ENCODE measurements around the gene PRR23E. TPM values are rescaled to one million over a fixed set of nuclear protein-coding genes. Genes with fewer than 3 reads are reported as not detected.

Gene PRR23E
- total and polyA plus RNA-seq, 2 experiments from 2014 or later = not detected

GRCh38 chr3:127175272-127175671 is 17.7 kb upstream of the PRR23E start (continued):
- TF ChIP-seq ZNF462 (CRISPR knock-in tag; IDR thresholded peaks at IDR 0.05) = no peak
- no peak for TF ChIP-seq ZNF331 (CRISPR knock-in tag; IDR thresholded peaks at IDR 0.05; ENCODE audit: low read depth)
- TF ChIP-seq JUNB (IDR thresholded peaks at IDR 0.05; ENCODE audit: unreplicated experiment) = no peak

GRCh38 chr3:127177226-127177625 is 15.7 kb upstream of the PRR23E start:
- no peaks in the 10 kb centered on the region for H3K9me2 ChIP-seq (ENCODE audit: insufficient read depth)
- H3K4me2 ChIP-seq = no peak overlapping the region
- Mint-ChIP-seq H3K36me3 (ENCODE audit: low read depth) (no peaks in the 10 kb centered on the region; the same call in 2 of the 3 replicates), H3K4me1 (peaks cover 6% of the 10 kb centered on the region; the same call in 2 of the 3 replicates), H3K4me3 (no peak overlapping the region), H3K27ac (no peak overlapping the region), H3K27me3 (ENCODE audit: insufficient read depth, low read depth, poor library complexity) (peaks cover 4% of the 10 kb centered on the region), H3K9me3 (peaks cover 6% of the 10 kb centered on the region; the same call in 2 of the 3 replicates)
- H4K20me1 ChIP-seq (replicated peaks; ENCODE audit: insufficient read depth) = no peaks in the 10 kb centered on the region
- no peaks in the 10 kb centered on the region for H3K36me3 ChIP-seq (ENCODE audit: insufficient read depth)
- no peaks in the 10 kb centered on the region for H3K4me1 ChIP-seq (ENCODE audit: insufficient read depth)
- no peak overlapping the region for H2AFZ ChIP-seq
- TF ChIP-seq REST (IDR thresholded peaks at IDR 0.05; ENCODE audit: unreplicated experiment) = no peak
- peak in 1 of 2 experiments; percentile 44; a peak in 2 of 4 replicates for TF ChIP-seq CTCF (conservative IDR thresholded peaks at IDR 0.05; ENCODE audit: low read depth in 2 of 2)
- no peak for TF ChIP-seq ETS1 (IDR thresholded peaks at IDR 0.05)
- no peak for TF ChIP-seq ZNF114 (CRISPR knock-in tag; IDR thresholded peaks at IDR 0.05)
- no peak overlapping the region for H3K4me3 ChIP-seq
- ATAC-seq (no peak), DNase-seq (ENCODE audit: low spot score) (no peak)
- H3F3A ChIP-seq (replicated peaks; ENCODE audit: low read depth) = no peaks in the 10 kb centered on the region
- H3K27ac ChIP-seq (ENCODE audit: low read depth) = no peak overlapping the region
- H3K27me3 ChIP-seq (ENCODE audit: insufficient read depth) = no peaks in the 10 kb centered on the region
- no peaks in the 10 kb centered on the region for H3K79me2 ChIP-seq (replicated peaks; ENCODE audit: insufficient read depth)

All from GM23338 (cell line).